GM19099 (cell line): ENCODE data around the gene NRN1.

Experiments used
- POLR2A ChIP-seq: IDR thresholded peaks from 3 replicates; pipeline ENCODE4 v1.6.1; 2011; ENCODE audit warnings: low read depth; ENCODE audit not compliant: insufficient read length; ENCODE audit errors: extremely low read depth

Gene NRN1

DNA sequence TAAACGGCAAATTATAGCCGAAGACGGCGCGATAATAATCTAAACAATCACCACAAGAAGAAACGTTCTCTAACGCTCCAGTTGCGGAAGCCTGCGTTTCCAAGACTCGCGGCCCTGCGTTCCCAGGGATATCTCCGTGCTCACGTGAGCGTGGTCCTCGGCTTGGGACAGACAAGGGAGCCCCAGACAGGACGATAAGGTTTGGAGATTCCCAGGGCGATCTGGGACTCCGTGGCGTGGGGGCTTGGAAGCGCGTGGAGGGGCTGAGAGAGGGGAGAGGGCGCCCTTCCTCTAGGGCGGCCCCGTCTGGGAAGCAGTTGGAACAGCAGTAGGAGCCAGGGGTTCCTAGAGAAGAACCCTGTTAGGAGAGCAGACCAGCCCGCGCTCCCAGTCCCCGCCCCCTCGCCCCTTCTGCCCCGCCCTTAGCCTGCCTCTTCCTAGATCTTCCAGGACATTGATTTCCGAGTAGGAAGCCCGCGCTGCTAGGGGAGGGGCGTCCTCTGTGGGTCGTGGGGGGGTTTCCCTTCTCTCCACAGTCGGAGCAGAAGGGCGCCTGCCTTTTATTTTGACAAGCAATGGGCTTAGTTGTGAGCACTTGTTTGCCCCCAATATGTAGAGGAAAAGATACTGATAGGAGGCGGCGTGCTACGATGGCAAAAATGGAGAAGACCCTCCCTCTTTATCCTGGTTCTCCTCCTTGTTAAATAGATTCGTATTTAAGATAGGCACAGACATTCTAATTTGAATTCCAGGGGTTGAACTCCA, 10.6 kb downstream of the NRN1 start:
- TF ChIP-seq POLR2A: no peak

DNA sequence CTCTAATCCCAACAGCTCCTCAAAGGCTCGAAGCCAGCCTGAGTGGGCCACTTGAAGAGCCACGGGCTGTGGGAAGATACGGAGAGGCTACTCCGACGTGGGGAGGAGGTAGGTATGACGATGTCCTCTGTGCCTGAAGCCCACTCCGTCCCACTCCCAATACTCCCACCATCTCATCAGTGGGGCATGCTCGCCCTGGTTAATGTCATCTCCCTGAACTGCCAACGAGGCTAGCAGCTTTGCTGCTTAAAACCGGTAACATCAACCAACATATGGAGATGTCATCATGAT, 11.1 kb downstream of the NRN1 start:
- TF ChIP-seq POLR2A: no peak

DNA sequence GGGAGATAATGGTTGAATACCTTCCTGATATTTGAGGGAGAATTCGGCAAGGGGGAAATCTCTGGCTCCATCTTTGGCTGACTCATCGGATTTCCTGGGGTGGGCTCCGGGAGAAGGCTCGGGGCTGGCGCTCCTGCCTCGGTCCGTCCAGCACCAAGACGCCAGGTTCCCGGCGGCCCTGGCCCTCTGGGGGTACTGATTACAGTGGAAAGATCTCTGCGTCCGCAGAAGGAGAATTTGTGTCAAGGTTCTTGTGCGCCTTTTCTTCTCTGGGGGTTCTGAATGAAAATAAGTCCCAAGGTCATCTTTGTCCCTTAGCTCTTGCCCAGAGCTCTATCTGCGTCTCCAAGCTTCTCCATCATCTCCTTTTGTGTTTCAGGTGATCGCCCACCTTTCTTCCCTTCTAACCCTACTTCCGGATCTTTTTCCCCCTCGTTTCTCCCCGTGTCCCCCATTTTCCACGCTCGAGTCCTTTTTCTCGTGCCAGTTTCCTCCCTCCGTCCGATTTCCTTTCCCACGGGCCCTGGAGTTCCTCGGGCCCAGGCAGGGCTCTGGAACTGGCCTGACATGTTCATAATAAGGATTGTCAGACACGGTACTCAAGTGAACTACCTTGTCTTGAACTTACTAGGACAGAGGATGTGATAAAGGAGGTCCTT, 11.6 kb downstream of the NRN1 start:
- TF ChIP-seq POLR2A: no peak

DNA sequence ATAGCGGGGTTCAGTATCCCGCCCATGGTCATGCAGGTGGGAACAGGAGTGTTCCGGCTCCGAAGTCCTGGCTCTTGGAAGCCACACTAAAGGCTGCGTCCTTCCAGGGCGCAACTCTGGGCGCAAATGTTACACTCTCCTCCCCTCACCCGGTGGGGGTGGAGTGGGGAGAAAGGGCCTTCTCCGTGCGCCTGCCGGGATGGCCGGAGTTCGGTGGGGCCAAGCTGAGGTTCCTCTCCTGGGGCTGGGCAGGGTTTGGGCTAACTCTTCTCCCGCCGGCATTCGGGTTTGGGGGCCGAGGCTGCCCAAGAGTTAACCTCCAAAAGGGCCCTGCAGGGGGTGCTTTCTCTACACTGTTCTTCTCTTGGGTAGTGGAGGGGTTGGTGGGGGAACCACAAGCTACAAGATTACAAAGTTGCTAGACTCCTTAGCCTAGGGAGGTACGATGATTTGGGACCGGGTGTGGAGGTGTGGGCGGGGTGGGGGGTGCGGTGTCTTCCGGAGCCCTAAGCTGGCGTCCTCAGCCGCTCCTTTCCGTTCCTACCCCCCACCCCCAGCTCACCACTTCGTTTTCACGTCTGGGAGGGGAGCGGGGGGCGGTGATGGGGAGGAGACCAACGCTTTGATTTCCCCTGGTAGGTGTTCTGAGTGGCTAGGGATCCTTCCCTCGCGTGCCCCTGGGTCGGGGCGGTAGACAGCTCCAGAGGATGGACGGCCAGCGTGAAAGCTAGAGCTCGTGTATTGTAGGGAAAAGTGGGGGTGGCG, 12.3 kb downstream of the NRN1 start:
- TF ChIP-seq POLR2A: no peak

DNA sequence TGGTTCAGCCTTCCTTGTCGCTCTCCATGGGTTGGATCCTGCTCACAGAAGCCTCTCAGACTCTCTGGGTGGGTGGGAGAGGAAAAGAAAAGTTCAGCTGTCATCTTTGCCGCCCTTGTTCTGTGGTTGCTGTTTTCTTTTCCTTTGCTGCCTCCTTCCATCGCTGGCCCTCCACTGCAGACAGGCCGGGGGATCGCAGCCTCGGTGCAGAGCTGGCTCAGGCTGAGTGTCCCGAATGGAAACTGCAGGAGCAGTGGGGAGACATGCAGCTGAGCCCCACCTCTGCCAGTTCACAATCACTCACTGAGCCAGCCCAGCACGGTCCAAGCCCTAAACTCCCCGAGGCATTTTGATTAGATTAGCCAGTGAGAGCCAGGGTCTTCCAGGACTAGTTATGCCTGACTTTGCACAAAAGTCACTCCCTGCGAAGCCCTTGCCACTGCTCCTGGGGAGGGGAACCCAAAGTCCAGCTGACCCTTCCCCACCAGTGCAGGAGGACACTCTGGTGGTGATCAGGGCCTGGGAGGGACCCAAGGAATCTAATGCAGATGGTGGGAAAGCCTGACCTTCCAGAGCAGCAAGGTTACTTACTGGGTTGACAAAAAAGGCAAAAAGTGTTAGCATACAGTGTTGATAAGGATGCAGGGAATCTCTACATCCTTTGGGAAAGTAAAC, 14.0 kb downstream of the NRN1 start:
- TF ChIP-seq POLR2A: no peak

DNA sequence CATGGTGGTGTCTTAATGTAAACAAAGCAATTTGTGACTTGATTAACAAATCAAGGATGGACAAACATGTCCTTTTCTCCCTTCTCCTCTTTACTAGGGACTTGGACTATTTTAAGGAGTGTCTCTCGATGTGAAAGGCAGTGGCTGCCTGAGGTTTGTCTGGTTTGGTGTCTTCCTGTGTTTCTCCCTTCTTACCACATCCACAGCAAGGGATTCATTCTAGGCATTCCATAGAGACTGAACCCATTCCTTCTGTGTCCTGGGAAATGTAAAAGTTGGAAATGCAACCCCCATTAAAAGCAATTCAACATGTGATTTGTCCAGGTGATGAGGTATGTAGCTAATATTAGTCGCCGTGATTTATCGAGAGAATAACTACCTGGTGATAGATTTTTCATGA, 15.9 kb downstream of the NRN1 start:
- TF ChIP-seq POLR2A: no peak

DNA sequence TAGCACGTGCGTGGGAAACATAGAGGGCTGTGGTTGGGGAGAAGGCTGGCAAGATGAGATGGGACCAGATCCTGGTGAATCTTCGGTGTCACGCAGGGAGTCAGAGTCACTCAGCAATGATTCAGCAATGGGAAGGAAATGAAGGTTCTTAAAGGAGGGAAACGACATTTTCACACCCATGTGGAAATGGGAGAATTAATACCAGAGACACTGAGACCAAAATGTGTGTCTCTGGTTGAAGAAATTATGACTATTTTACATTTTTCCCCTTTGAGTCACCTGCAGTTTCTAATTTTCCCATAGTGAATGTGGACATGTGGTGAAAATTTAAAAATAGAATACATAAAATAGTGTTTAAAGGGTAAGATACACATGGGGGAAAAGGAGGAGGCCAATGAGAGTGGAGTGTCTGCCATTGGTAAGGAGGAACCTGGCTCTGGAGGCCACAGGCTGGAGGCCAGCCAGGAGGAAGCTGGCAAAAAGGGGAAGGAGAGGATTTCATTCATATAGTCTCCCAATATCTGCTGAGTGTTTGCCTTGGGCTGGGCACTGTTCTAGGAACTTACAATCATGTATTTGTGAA, 17.5 kb downstream of the NRN1 start:
- TF ChIP-seq POLR2A: no peak

DNA sequence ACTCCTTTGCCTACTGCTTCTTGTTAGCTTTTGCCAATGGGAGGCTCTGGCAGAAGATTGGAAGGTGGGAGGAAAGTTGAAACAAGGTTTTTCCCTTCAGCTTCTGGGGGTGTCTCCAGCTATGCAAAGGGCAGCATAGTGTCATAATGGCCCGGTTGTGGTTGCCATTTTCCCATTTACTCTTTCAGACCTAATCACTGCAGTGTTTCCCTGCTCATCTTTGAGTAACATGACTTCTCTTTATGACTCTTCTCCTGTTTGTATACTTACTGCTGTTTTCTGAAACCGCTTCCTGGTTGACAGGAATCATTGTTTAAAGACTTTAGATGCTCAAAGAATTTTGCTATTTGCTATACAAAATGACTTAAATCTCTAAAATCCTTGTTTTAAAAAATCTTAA, 19.9 kb downstream of the NRN1 start:
- no peak for TF ChIP-seq POLR2A

DNA sequence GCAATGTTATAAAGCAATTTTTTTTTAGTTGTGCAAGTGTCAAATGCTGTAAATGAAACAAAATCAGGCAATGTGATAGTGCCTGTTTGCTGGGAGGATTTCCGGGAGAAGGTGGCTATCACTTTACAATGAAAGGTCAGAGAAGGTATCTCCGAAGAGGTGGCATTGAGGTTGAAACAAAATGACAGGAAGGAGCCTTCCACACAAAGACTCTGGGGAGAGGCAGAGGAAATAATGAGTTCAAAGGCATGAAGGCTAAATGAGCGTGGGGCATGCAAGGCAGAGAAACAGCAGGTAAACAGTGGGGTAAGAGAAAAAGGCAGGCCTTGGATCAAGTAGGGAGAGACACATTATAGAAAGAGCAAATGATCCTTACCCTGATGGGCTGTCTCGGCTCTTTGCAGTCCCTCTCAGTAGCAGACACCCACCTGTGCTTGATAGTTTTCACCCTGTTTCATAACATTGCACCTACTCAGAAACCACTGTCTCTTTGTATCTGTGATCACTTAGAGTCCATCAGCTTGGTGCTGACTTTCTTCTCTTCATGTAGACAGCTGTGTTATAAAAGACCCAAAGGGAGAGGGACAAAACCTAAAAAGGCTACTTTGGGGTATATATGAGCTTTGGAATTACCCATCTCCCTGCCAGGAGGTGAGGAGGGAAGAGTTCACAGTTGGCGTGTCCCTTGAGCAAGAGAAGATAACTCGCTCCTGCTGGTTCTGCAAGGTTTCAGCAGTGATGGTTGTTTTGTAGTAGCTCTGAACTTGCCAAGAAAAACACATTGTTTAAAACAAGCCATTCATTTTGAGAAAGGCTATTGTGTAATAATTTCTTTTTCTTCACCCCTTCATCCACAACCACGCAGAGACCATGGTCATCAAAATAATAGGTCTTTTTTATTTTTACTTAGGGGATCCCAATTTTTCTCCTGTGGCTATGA, 22.3 kb downstream of the NRN1 start:
- TF ChIP-seq POLR2A: no peak

DNA sequence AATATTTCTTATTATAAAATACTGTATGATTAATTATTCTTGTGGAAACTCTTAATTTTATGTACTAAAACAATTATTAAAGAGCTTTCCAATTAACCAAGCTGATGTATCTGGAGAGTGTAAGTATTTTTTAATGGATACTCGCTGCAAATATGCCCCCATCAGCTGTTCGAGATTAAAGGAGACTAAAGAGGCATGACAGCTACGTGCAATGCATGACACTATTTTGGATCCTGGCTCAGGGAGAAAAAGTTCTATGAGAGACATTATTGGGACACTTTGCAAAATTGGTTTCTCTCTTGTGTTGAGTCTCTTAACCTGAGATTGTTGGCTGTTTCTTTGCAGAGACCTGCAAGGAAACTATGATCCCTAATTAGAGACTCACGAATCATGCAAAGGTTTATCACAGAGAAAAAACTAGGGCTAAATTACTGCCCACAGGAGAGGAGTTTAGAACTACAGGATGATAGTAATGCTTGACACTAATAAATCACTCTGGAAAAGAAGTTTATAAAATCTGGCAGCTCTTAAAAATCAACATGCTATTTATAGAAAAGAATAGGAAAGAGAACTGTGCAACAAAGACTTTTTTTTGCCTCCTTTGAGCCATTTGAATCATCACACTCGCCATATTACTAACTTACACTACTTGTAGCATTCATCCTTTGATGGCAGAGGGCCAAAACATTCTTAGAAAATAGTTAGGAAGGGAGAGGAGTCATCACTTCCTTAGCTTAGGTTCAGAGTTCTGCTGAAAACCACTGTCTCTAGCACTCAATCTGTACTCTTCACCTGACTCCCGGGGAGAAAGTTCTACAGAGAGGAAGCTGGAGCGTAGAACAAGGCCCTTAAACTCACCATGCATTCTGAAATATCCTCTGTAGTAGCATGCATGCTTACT, 25.3 kb downstream of the NRN1 start:
- no peak for TF ChIP-seq POLR2A

DNA sequence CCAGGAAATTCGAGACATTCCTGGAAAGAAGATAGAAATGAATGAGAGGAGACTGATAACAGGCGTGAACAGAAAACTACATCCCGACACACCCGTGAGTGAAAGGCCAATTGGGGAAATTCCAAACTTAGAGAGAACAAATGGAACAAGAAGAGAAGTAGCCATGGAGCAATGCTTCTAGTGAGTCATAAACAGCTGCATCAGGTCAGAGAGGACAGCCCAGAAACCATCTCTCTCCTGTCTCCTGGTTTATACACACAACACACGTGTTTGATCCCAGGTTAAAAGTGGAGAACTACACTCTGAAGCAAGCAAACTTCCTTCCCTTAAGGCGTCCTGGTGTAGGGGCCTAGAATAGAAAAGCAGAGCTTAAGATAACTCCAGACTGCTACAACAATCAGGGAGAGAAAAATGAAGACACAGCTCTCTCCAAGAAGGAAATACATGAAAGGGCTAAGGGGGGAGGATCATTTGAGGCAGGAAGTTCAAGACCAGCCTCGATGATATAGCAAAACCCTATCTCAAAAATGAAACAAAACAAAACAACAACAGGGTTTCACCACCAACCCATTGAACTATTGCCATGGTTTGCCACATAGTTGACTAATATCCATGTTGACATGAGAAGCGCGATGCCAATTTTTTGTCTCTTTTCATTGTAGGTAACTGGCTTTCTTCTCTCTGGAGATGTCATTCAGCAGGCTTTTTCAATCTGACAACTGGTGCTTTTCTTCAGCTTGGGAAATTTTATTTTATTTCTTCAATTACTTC, 26.9 kb downstream of the NRN1 start:
- TF ChIP-seq POLR2A: no peak

DNA sequence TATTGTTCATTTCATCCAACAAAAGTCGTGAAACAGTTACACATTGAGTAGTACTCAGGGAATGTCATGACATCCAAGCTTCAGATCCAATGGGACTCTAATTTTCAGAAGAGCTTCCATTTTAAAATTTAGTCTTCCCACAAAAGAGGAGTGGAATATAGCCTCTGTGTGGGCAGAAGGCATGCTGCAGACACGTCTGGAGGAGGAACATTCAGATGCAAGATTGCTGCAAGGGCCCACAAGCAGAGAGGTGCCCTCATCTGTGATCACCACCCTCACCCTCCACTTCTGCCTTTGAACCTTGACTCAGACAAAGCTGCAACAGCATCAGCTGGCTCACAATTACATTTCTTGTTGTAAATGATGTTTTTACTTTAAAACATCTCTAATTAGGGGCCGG, 29.9 kb downstream of the NRN1 start:
- TF ChIP-seq POLR2A: no peak
